Activated B cell treated with CpG ODN at 0.5 μM for 24 hours (primary cell): ENCODE data around the gene SLC25A5. TPM values are rescaled to one million over a fixed set of nuclear protein-coding genes. Genes with fewer than 3 reads are reported as not detected.
"Not testable (repeated sequence)": the region's sequence is repeated elsewhere in the genome, so short reads cannot be mapped to it uniquely, and the experiment has no call there.

ENCODE experiments used
- ATAC-seq: fragments of 200-7000 bp; cut with Tn5 transposase; one replicate; pipeline ENCODE4 v1.10.0; 2021; ENCODE audit warnings: low read depth, mild to moderate bottlenecking, moderate library complexity
- CTCF ChIA-PET: fragments of 350-600 bp; sonication (Branson Sonifier 250); formaldehyde crosslinking; loops from one replicate; lab custom pipeline; 2021; ENCODE audit warnings: antibody characterized with exemption; lab: Charles Lee
- POLR2A ChIA-PET: fragments of 350-600 bp; sonication (Branson Sonifier 250); formaldehyde crosslinking; loops from one replicate; lab custom pipeline; 2021; ENCODE audit warnings: antibody characterized with exemption; lab: Charles Lee
- DNase-seq: peaks from one replicate; pipeline ENCODE4 v3.0.0; 2022
- H3K27ac Mint-ChIP-seq: one replicate; pipeline ENCODE4 v1.8.0; 2020; ENCODE audit warnings: mixed read lengths
- H3K27me3 Mint-ChIP-seq: one replicate; pipeline ENCODE4 v1.8.0; 2021; ENCODE audit warnings: mixed read lengths
- H3K36me3 Mint-ChIP-seq: one replicate; pipeline ENCODE4 v1.8.0; 2021; ENCODE audit warnings: low read depth, mixed read lengths
- H3K4me1 Mint-ChIP-seq: one replicate; pipeline ENCODE4 v1.8.0; 2021; ENCODE audit warnings: mixed read lengths
- H3K4me3 Mint-ChIP-seq: one replicate; pipeline ENCODE4 v1.8.0; 2020; ENCODE audit warnings: mild to moderate bottlenecking, mixed read lengths
- H3K9me3 Mint-ChIP-seq: one replicate; pipeline ENCODE4 v1.8.0; 2020; ENCODE audit warnings: mixed read lengths
- CTCF ChIP-seq: fragments of 200-600 bp; IDR thresholded peaks from one replicate; pipeline ENCODE4 v1.8.0; 2022; ENCODE audit warnings: antibody characterized with exemption, mild to moderate bottlenecking
- intact Hi-C: fragments of 100-400 bp; cut with micrococcal nuclease; formaldehyde crosslinking; loops from one replicate; pipeline ENCODE4 v1.15.1; 2024
- total RNA-seq: library from RNA; stranded (reverse); gene quantifications from 2 replicates; pipeline ENCODE4 v1.2.3, GENCODE V29; 2022

Gene SLC25A5
- total RNA-seq, 1 donor from 2014 or later: 300 TPM

GRCh38 chrX:119488749-119489148 is 20.5 kb downstream of the SLC25A5 start:
- no peaks in the 10 kb centered on the region for H3K27me3 Mint-ChIP-seq
- ChIA-PET POLR2A (interaction anchor here (0.6 kb wide), 1 partner anchor 133 kb away, joined by 5 read pairs; no protein-coding TSS in a partner anchor), CTCF (interaction anchor here (0.6 to 2.3 kb wide), 6 partner anchors 10 to 121 kb away, joined by 3 to 8 read pairs (median 3); no protein-coding TSS in a partner anchor)
- peaks cover 2% of the 10 kb centered on the region for H3K4me1 Mint-ChIP-seq
- no peaks in the 10 kb centered on the region for H3K36me3 Mint-ChIP-seq
- no peak overlapping the region for H3K27ac Mint-ChIP-seq
- TF ChIP-seq CTCF: no peak
- H3K9me3 Mint-ChIP-seq: no peaks in the 10 kb centered on the region
- DNase-seq: no peak
- ATAC-seq: peak; percentile 37
- intact Hi-C loops: loop anchor here (2.0 kb wide), 1 partner anchor 24 kb away; no protein-coding TSS in a partner anchor
- H3K4me3 Mint-ChIP-seq: no peak overlapping the region

- Mint-ChIP-seq H3K4me3 (no peak overlapping the region), H3K4me1 (peaks cover 2% of the 10 kb centered on the region), H3K9me3 (no peaks in the 10 kb centered on the region), H3K27me3 (no peaks in the 10 kb centered on the region), H3K27ac (no peak overlapping the region), H3K36me3 (no peaks in the 10 kb centered on the region)
- intact Hi-C loops: loop anchor here (2.0 kb wide), 1 partner anchor 23 kb away; no protein-coding TSS in a partner anchor
- CTCF ChIA-PET: interaction anchor here (0.6 to 2.3 kb wide), 4 partner anchors 9 to 23 kb away, joined by 3 to 8 read pairs (median 4); no protein-coding TSS in a partner anchor
- TF ChIP-seq CTCF: no peak
- DNase-seq (no peak), ATAC-seq (no peak)
- POLR2A ChIA-PET: interaction anchor here (0.6 kb wide), 1 partner anchor 132 kb away, joined by 5 read pairs; no protein-coding TSS in a partner anchor
Observed at GRCh38 chrX:119489212-119490074, 21.2 kb downstream of the SLC25A5 start.

- ChIA-PET CTCF (interaction anchor here (1.6 kb wide), 1 partner anchor 10 kb away, joined by 4 read pairs; no protein-coding TSS in a partner anchor), POLR2A (no interaction called here)
- Mint-ChIP-seq H3K27ac (no peak overlapping the region), H3K9me3 (no peaks in the 10 kb centered on the region), H3K4me1 (peaks cover 18% of the 10 kb centered on the region), H3K27me3 (no peaks in the 10 kb centered on the region), H3K4me3 (no peak overlapping the region), H3K36me3 (no peaks in the 10 kb centered on the region)
- DNase-seq (no peak), ATAC-seq (no peak)
- intact Hi-C loops: no loop called here
- no peak for TF ChIP-seq CTCF
Observed at GRCh38 chrX:119492463-119492862, 24.2 kb downstream of the SLC25A5 start.

- DNase-seq, H3K27ac Mint-ChIP-seq, intact Hi-C loops, H3K9me3 Mint-ChIP-seq, CTCF ChIA-PET, ATAC-seq, H3K36me3 Mint-ChIP-seq, H3K4me3 Mint-ChIP-seq, H3K27me3 Mint-ChIP-seq: not testable (repeated sequence)
- POLR2A ChIA-PET: interaction anchor here (0.6 kb wide), 1 partner anchor 18 kb away, joined by 8 read pairs; no protein-coding TSS in a partner anchor
- peaks cover 17% of the 10 kb centered on the region for H3K4me1 Mint-ChIP-seq
Observed at GRCh38 chrX:119493851-119494495, 25.7 kb downstream of the SLC25A5 start.

- no peaks in the 10 kb centered on the region for H3K27me3 Mint-ChIP-seq
- H3K27ac Mint-ChIP-seq: peak overlapping the region; percentile 20
- CTCF ChIA-PET: interaction anchor here (1.2 kb wide), 1 partner anchor 13 kb away, joined by 6 read pairs; no protein-coding TSS in a partner anchor
- POLR2A ChIA-PET: no interaction called here
- peaks cover 23% of the 10 kb centered on the region for H3K4me1 Mint-ChIP-seq
- no peak for TF ChIP-seq CTCF
- H3K9me3 Mint-ChIP-seq: no peaks in the 10 kb centered on the region
- DNase-seq: no peak
- H3K36me3 Mint-ChIP-seq: no peaks in the 10 kb centered on the region
- ATAC-seq: no peak
- H3K4me3 Mint-ChIP-seq: no peak overlapping the region
- intact Hi-C loops: no loop called here
Observed at GRCh38 chrX:119495734-119496726, 27.8 kb downstream of the SLC25A5 start.
